KOPT-K1 (cell line): ENCODE data around the gene LITAFD.

Source experiments
- H3K27ac ChIP-seq: fragments of 200-600 bp; sonication (generic); 2 replicates; pipeline ENCODE4 v1.5.1; 2016; ENCODE audit warnings: antibody characterized with exemption, mild to moderate bottlenecking, low read depth, low read length; ENCODE audit not compliant: poor library complexity, severe bottlenecking
- H3K36me3 ChIP-seq: fragments of 200-600 bp; sonication (generic); 2 replicates; pipeline ENCODE4 v1.5.1; 2017; ENCODE audit warnings: antibody characterized with exemption, mild to moderate bottlenecking, low read length, moderate library complexity; ENCODE audit not compliant: insufficient read depth
- H3K9me3 ChIP-seq: fragments of 200-600 bp; sonication (generic); 2 replicates; pipeline ENCODE4 v1.5.1; 2017; ENCODE audit warnings: antibody characterized with exemption, low read length, mild to moderate bottlenecking; ENCODE audit not compliant: insufficient read depth, poor library complexity, severe bottlenecking

Gene LITAFD

GRCh38 chr16:8851761-8852403 lies 30.3 kb upstream of the LITAFD start:
- H3K36me3 ChIP-seq, result peaks cover 100% of the 10 kb centered on the region
- no peaks in the 10 kb centered on the region for H3K9me3 ChIP-seq
- no peak overlapping the region for H3K27ac ChIP-seq

GRCh38 chr16:8852534-8852933 lies 29.6 kb upstream of the LITAFD start:
- peaks cover 99% of the 10 kb centered on the region for H3K36me3 ChIP-seq
- no peaks in the 10 kb centered on the region for H3K9me3 ChIP-seq
- no peak overlapping the region for H3K27ac ChIP-seq

- Histone ChIP-seq H3K36me3 (peaks cover 99% of the 10 kb centered on the region), H3K27ac (no peak overlapping the region)
Observed at GRCh38 chr16:8853150-8853549, 29.0 kb upstream of the LITAFD start.

GRCh38 chr16:8853611-8854010 lies 28.5 kb upstream of the LITAFD start:
- no peak overlapping the region for H3K27ac ChIP-seq
- H3K9me3 ChIP-seq, result no peaks in the 10 kb centered on the region
- peaks cover 99% of the 10 kb centered on the region for H3K36me3 ChIP-seq

More at GRCh38 chr16:8853150-8853549, 29.0 kb upstream of the LITAFD start:
- H3K9me3 ChIP-seq, result no peaks in the 10 kb centered on the region

GRCh38 chr16:8854298-8854948 lies 27.7 kb upstream of the LITAFD start:
- H3K27ac ChIP-seq, result no peak overlapping the region
- no peaks in the 10 kb centered on the region for H3K9me3 ChIP-seq
- peaks cover 99% of the 10 kb centered on the region for H3K36me3 ChIP-seq

- Histone ChIP-seq H3K36me3 (peaks cover 99% of the 10 kb centered on the region), H3K27ac (peak overlapping the region; percentile 3), H3K9me3 (no peaks in the 10 kb centered on the region)
Observed at GRCh38 chr16:8855051-8855786, 26.9 kb upstream of the LITAFD start.

- Histone ChIP-seq H3K9me3 (no peaks in the 10 kb centered on the region), H3K27ac (no peak overlapping the region), H3K36me3 (peaks cover 97% of the 10 kb centered on the region)
Observed at GRCh38 chr16:8855972-8856371, 26.2 kb upstream of the LITAFD start.

- H3K9me3 ChIP-seq, result no peaks in the 10 kb centered on the region
- peaks cover 94% of the 10 kb centered on the region for H3K36me3 ChIP-seq
- no peak overlapping the region for H3K27ac ChIP-seq
Observed at GRCh38 chr16:8858994-8859912, 22.9 kb upstream of the LITAFD start.

- H3K9me3 ChIP-seq, result no peaks in the 10 kb centered on the region
- peaks cover 94% of the 10 kb centered on the region for H3K36me3 ChIP-seq
- no peak overlapping the region for H3K27ac ChIP-seq
Observed at GRCh38 chr16:8859913-8860881, 22.0 kb upstream of the LITAFD start.

GRCh38 chr16:8861563-8862308 lies 20.4 kb upstream of the LITAFD start:
- H3K27ac ChIP-seq, result no peak overlapping the region
- H3K36me3 ChIP-seq, result peaks cover 91% of the 10 kb centered on the region
- no peaks in the 10 kb centered on the region for H3K9me3 ChIP-seq

GRCh38 chr16:8862309-8863130 lies 19.6 kb upstream of the LITAFD start:
- Histone ChIP-seq H3K9me3 (no peaks in the 10 kb centered on the region), H3K27ac (no peak overlapping the region), H3K36me3 (peaks cover 84% of the 10 kb centered on the region)

GRCh38 chr16:8863594-8864424 lies 18.3 kb upstream of the LITAFD start:
- Histone ChIP-seq H3K36me3 (peaks cover 71% of the 10 kb centered on the region), H3K27ac (peak overlapping the region; percentile 22), H3K9me3 (no peaks in the 10 kb centered on the region)
